MM.1S (cell line): ENCODE data around the gene ADARB2.

ENCODE experiments used
- CTCF ChIP-seq: fragments of 300-600 bp; sonication (generic); IDR thresholded peaks from 2 replicates; pipeline ENCODE4 v1.5.1; 2016; ENCODE audit warnings: antibody characterized with exemption, low read length, mixed read lengths
- EZH2 ChIP-seq: fragments of 300-600 bp; sonication (generic); optimal IDR thresholded peaks from 2 replicates; pipeline ENCODE3; 2017; ENCODE audit warnings: low read depth, mild to moderate bottlenecking, antibody characterized with exemption, low read length, mixed read lengths
- EZH2phosphoT487 ChIP-seq: fragments of 300-600 bp; sonication (generic); IDR thresholded peaks from 2 replicates; pipeline ENCODE4 v1.6.1; 2018; ENCODE audit warnings: antibody characterized with exemption, low read length

- TF ChIP-seq EZH2 (no peak), CTCF (no peak), EZH2phosphoT487 (no peak)
Measured at GRCh38 chr10:1779796-1780195, 42.5 kb upstream of the ADARB2 start.
